HT-29 (cell line): ENCODE results near the gene SARS2. TPM values are rescaled to one million over a fixed set of nuclear protein-coding genes. Genes with fewer than 3 reads are reported as not detected.
"Not testable (repeated sequence)": the region's sequence is repeated elsewhere in the genome, so short reads cannot be mapped to it uniquely, and the experiment has no call there.

Experiments used
- DNase-seq: peaks from one replicate; pipeline ENCODE4 v3.0.0-alpha.2; 2015; ENCODE audit warnings: low spot score
- total RNA-seq: library from RNA; depleted of rRNA; stranded (reverse); fragments of >200 nt; shearing (Covaris generic); gene quantifications from 2 replicates; pipeline ENCODE4 v1.2.3, GENCODE V29; 2014

Gene SARS2
- total RNA-seq, 1 experiment from 2014 or later: 100 TPM

- DNase-seq: no peak
Observed at GRCh38 chr19:38892841-38893240, 37.7 kb downstream of the SARS2 start.

GRCh38 chr19:38891771-38892170 is 38.8 kb downstream of the SARS2 start:
- no peak for DNase-seq

- no peak for DNase-seq
Observed at GRCh38 chr19:38890686-38891085, 39.9 kb downstream of the SARS2 start.

GRCh38 chr19:38889803-38890202 is 40.8 kb downstream of the SARS2 start:
- no peak for DNase-seq

- DNase-seq: no peak
Observed at GRCh38 chr19:38888876-38889275, 41.7 kb downstream of the SARS2 start.

- not testable (repeated sequence) for DNase-seq
Observed at GRCh38 chr19:38884691-38885090, 45.9 kb downstream of the SARS2 start.

- no peak for DNase-seq
Observed at GRCh38 chr19:38883286-38883685, 47.3 kb downstream of the SARS2 start.

GRCh38 chr19:38880882-38881609 is 49.5 kb downstream of the SARS2 start:
- DNase-seq: no peak

GRCh38 chr19:38880076-38880881 is 50.3 kb downstream of the SARS2 start:
- no peak for DNase-seq

- DNase-seq: no peak
Observed at GRCh38 chr19:38879400-38879751, 51.2 kb downstream of the SARS2 start.

- no peak for DNase-seq
Observed at GRCh38 chr19:38878575-38879399, 51.8 kb downstream of the SARS2 start.

GRCh38 chr19:38877781-38878574 is 52.6 kb downstream of the SARS2 start, which contains the start of gene RINL:
Gene RINL, minus strand, starts transcription at chr19:38878275. Its CDS starts 1,533 bp downstream, at chr19:38876742.
- peak; percentile 97 for DNase-seq

- DNase-seq: no peak
Observed at GRCh38 chr19:38875656-38876395, 54.7 kb downstream of the SARS2 start.

- DNase-seq: not testable (repeated sequence)
Observed at GRCh38 chr19:38873400-38873799, 57.2 kb downstream of the SARS2 start.

GRCh38 chr19:38870612-38871011 is 60.0 kb downstream of the SARS2 start:
- no peak for DNase-seq

GRCh38 chr19:38869836-38870607 is 60.5 kb downstream of the SARS2 start:
- peak; percentile 77 for DNase-seq

- no peak for DNase-seq
Observed at GRCh38 chr19:38869160-38869835, 61.3 kb downstream of the SARS2 start.

- no peak for DNase-seq
Observed at GRCh38 chr19:38868551-38868950, 62.0 kb downstream of the SARS2 start.

- DNase-seq: no peak
Observed at GRCh38 chr19:38867171-38867780, 63.3 kb downstream of the SARS2 start.
